Cardiac muscle cell (in vitro differentiated cells and primary cell): Measurements from ENCODE around the gene COL1A1. TPM values are rescaled to one million over a fixed set of nuclear protein-coding genes. Genes with fewer than 3 reads are reported as not detected.

ENCODE experiments used
- DNase-seq, 2 donors: peaks; one replicate each; pipeline versions ENCODE4 v3.0.0 to v3.0.0-alpha.2; 2010 to 2017; ENCODE audit warnings: low read depth in 1 of 2, low spot score in 1 of 2
- H3K27ac ChIP-seq: fragments of 200-600 bp; sonication (generic); 2 replicates; pipeline ENCODE4 v1.5.1; 2016
- H3K27me3 ChIP-seq: fragments of 200-600 bp; sonication (generic); 2 replicates; pipeline ENCODE4 v1.6.0; 2016; ENCODE audit warnings: control low read depth
- H3K36me3 ChIP-seq: fragments of 200-600 bp; sonication (generic); 2 replicates; pipeline ENCODE4 v1.5.1; 2016; ENCODE audit warnings: control low read depth
- H3K4me1 ChIP-seq: fragments of 200-600 bp; sonication (generic); 2 replicates; pipeline ENCODE4 v1.8.1; 2017; ENCODE audit warnings: low read depth, mild to moderate bottlenecking, mixed run types
- H3K4me3 ChIP-seq: fragments of 200-600 bp; sonication (generic); 2 replicates; pipeline ENCODE4 v1.5.1; 2016; ENCODE audit warnings: mild to moderate bottlenecking
- H3K9me3 ChIP-seq: fragments of 200-600 bp; sonication (generic); 2 replicates; pipeline ENCODE4 v1.5.1; 2017; ENCODE audit warnings: low read depth, mild to moderate bottlenecking, control low read depth
- CTCF ChIP-seq: IDR thresholded peaks from 2 replicates; pipeline ENCODE4 v1.5.1; 2012; ENCODE audit warnings: low read depth, mild to moderate bottlenecking, low read length
- polyA plus RNA-seq: library from polyadenylated mRNA; unstranded; fragments of >200 nt; fragmentation: Nextera tagmentation; extraction: Ambion mirVana; gene quantifications from 2 replicates; pipeline ENCODE4 v1.2.1, GENCODE V29; 2016
- total RNA-seq: library from RNA; depleted of rRNA; stranded (reverse); fragments of >200 nt; gene quantifications from 2 replicates; pipeline ENCODE4 v1.2.3, GENCODE V29; 2016

COL1A1 gene
- total and polyA plus RNA-seq, 2 experiments from 2014 or later, result 127 to 261 TPM

- peak; percentile 67 to 72 for DNase-seq
- H3K27me3 ChIP-seq, result peaks cover 4% of the 10 kb centered on the region
- no peak for TF ChIP-seq CTCF
- H3K4me1 ChIP-seq, result peaks cover 42% of the 10 kb centered on the region
- H3K27ac ChIP-seq, result no peak overlapping the region
- H3K4me3 ChIP-seq, result no peak overlapping the region
- no peaks in the 10 kb centered on the region for H3K36me3 ChIP-seq
- H3K9me3 ChIP-seq, result no peaks in the 10 kb centered on the region
Observed at GRCh38 chr17:50206604-50207293, 5.3 kb upstream of the COL1A1 start.

GRCh38 chr17:50205963-50206505, 4.6 kb upstream of the COL1A1 start:
- Histone ChIP-seq H3K4me1 (peaks cover 35% of the 10 kb centered on the region), H3K27ac (no peak overlapping the region), H3K9me3 (no peaks in the 10 kb centered on the region), H3K4me3 (no peak overlapping the region), H3K27me3 (peaks cover 11% of the 10 kb centered on the region), H3K36me3 (no peaks in the 10 kb centered on the region)
- no peak for DNase-seq
- no peak for TF ChIP-seq CTCF

- no peak overlapping the region for H3K4me3 ChIP-seq
- no peak overlapping the region for H3K27ac ChIP-seq
- peak in 1 of 2 donors; percentile 72 for DNase-seq
- TF ChIP-seq CTCF, result no peak
- H3K4me1 ChIP-seq, result peaks cover 28% of the 10 kb centered on the region
- peaks cover 11% of the 10 kb centered on the region for H3K27me3 ChIP-seq
- no peaks in the 10 kb centered on the region for H3K9me3 ChIP-seq
- H3K36me3 ChIP-seq, result no peaks in the 10 kb centered on the region
Observed at GRCh38 chr17:50205111-50205962, 3.9 kb upstream of the COL1A1 start.

DNA sequence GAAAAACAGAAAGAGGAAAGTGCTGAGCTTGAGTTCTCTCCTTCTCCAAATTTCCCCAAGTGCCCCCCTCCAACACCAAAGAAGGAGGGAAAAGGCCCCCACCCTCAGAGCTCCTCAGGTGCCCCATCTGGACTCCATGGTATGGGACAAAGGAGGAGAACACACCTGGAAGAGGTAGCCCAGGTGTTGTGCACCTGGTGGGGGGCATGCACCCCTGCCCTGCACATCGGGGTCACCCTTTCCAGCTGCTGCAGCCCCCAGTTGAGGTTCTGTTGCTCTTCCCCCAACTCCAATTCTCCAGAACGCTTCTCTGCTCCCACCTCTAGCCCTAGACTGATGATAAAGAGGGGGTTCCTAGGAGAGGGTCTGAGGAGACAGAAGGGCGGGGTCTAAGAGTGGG, 3.0 kb upstream of the COL1A1 start:
- no peak for TF ChIP-seq CTCF
- Histone ChIP-seq H3K27ac (no peak overlapping the region), H3K4me1 (peaks cover 19% of the 10 kb centered on the region), H3K9me3 (no peaks in the 10 kb centered on the region), H3K4me3 (no peak overlapping the region), H3K36me3 (no peaks in the 10 kb centered on the region), H3K27me3 (peaks cover 11% of the 10 kb centered on the region)
- no peak for DNase-seq

DNA sequence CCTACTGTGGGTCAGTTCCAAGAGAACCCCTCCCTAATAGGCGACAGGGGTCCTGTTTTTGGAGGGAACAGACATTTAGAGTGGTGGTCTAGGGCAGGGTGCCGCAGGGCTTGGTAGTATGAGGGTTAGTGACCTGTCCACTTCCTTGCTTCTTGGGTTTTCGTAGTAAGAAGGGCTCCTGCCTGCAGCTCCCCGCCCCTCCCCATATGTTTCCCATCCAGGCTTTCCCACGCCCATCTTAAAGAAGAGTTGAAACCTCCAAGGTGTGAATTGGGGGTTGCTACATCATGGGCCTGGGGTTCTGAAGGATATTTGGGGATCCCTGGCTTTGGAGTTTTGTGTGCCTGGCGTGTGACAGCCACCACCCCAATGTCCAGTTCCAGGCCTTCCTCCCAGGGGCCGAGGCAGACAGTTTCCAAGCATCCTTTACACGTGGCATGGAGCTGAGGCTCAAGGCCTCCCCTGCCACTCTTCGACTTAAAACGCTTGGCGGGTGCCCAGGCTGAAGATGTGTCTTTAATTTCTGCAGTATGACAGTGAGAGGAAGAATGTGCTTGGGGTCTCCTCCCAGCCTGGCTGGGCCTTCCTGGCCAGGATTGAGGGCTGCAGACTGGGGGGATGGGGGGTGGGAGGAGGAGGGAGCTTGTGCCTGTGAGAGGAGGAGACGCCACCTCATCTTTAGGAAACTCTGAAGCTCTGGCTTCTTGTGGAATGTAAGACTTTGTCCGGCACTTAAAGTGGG, 2.3 kb upstream of the COL1A1 start:
- no peaks in the 10 kb centered on the region for H3K36me3 ChIP-seq
- TF ChIP-seq CTCF, result no peak
- peak in 1 of 2 donors; percentile 89 for DNase-seq
- peaks cover 11% of the 10 kb centered on the region for H3K27me3 ChIP-seq
- peaks cover 19% of the 10 kb centered on the region for H3K4me1 ChIP-seq
- H3K27ac ChIP-seq, result no peak overlapping the region
- no peak overlapping the region for H3K4me3 ChIP-seq
- H3K9me3 ChIP-seq, result no peaks in the 10 kb centered on the region
